Measurements from ENCODE around the gene LTF. TPM values are rescaled to one million over a fixed set of nuclear protein-coding genes. Genes with fewer than 3 reads are reported as not detected.
"Not testable (repeated sequence)": the region's sequence is repeated elsewhere in the genome, so short reads cannot be mapped to it uniquely, and the experiment has no call there.

LTF gene
- total RNA-seq, 2 donors from 2014 or later: 0.51 to 1.8 TPM

DNA sequence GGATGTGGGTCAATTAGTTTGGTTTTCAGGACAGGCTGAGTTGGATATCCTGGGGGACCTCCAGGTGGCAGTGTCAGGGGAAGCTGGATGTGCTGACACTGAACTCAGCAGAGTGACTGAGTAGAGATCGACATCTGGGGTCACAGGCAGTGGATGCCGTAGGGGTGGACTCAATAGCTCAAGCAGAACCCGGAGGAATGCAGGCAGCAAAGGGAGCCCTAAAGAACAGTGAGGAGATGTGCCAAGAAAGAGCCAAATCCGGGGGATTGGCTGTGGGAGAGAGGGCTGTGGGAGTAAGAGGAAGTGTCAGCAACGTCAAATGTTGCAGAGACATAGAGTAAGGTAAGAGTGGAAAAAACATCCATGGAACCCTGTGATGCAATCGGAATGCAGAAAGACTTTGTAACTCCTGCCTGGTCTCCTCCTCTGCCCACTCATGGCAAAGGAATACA lies 69.5 kb downstream of the LTF start:
- Histone ChIP-seq H3K4me1 (peaks cover 0 to 4% of the 10 kb centered on the region in 2 donors), H3K27ac (no peak overlapping the region)
- no peak for TF ChIP-seq CTCF (IDR thresholded peaks at IDR 0.05)

GRCh38 chr3:46393554-46394434 lies 70.9 kb downstream of the LTF start:
- H3K4me3 ChIP-seq: no peak overlapping the region
- no peaks in the 10 kb centered on the region for H3K36me3 ChIP-seq
- no peaks in the 10 kb centered on the region for H3K4me1 ChIP-seq

More for the DNA sequence above, 69.5 kb downstream of the LTF start:
- H3K27me3 ChIP-seq: no peaks in the 10 kb centered on the region
- H3K9me3 ChIP-seq: no peaks in the 10 kb centered on the region
- no peaks in the 10 kb centered on the region for H3K36me3 ChIP-seq
- no peak for DNase-seq (ENCODE audit: low spot score)
- H3K4me3 ChIP-seq: no peak overlapping the region

DNA sequence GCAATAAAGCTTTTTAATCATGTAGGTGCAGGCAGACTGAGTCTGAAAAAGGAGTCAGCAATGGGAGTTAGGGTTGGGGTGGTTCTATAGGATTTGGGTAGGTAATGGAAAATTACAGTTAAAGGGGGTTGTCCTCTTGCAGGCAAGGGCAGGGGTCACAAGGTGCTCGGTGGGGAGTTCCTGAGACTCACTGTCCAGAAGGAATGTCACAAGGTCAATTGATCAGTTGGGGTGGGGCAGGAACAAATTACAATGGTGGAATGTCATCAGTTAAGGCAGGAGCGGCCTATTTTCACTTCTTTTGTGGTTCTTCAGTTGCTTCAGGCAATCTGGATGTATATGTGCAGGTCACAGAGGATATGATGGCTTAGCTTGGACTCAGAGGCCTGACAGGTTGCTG lies 71.7 kb downstream of the LTF start:
- H3K27ac ChIP-seq: no peak overlapping the region
- H3K4me3 ChIP-seq: no peak overlapping the region
- H3K36me3 ChIP-seq: no peaks in the 10 kb centered on the region
- H3K9me3 ChIP-seq: no peaks in the 10 kb centered on the region
- no peak for TF ChIP-seq CTCF (IDR thresholded peaks at IDR 0.05)
- H3K27me3 ChIP-seq: no peaks in the 10 kb centered on the region
- H3K4me1 ChIP-seq: no peaks in the 10 kb centered on the region
- DNase-seq (ENCODE audit: low spot score): no peak

More at GRCh38 chr3:46393554-46394434, 70.9 kb downstream of the LTF start:
- DNase-seq (ENCODE audit: low spot score): no peak
- H3K27ac ChIP-seq: no peak overlapping the region
- H3K27me3 ChIP-seq: no peaks in the 10 kb centered on the region
- TF ChIP-seq CTCF (IDR thresholded peaks at IDR 0.05): no peak
- H3K9me3 ChIP-seq: no peaks in the 10 kb centered on the region

- H3K4me1 ChIP-seq; H3K9me3 ChIP-seq; H3K4me3 ChIP-seq; H3K36me3 ChIP-seq; H3K27ac ChIP-seq; DNase-seq (ENCODE audit: low spot score); H3K27me3 ChIP-seq: not testable (repeated sequence)
Measured at GRCh38 chr3:46391526-46391925, 73.2 kb downstream of the LTF start.

DNA sequence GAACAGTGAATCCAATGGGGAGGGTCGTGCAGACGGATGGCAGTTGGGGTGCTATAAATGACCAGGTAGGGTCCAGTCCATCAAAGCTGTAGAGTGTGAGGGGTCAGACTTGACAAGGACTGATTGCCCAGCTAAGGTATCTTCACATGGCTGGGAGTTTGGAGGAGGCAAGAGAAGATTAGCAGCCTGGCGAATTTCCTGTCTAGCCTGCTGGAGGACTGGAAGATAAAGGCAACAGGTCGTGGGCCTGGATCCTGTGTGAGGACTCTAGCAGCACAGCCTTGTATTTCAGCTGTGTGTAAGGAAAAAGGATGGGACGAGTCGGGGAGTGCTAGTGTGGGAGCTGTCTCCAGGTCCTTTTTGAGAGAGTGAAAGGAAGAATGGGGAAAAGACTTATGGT lies 75.4 kb downstream of the LTF start:
- H3K9me3 ChIP-seq: no peaks in the 10 kb centered on the region
- H3K27ac ChIP-seq: no peak overlapping the region
- no peak overlapping the region for H3K4me3 ChIP-seq
- H3K36me3 ChIP-seq: no peaks in the 10 kb centered on the region
- DNase-seq (ENCODE audit: low spot score): no peak
- TF ChIP-seq CTCF (IDR thresholded peaks at IDR 0.05): no peak
- H3K4me1 ChIP-seq: no peaks in the 10 kb centered on the region
- no peaks in the 10 kb centered on the region for H3K27me3 ChIP-seq

DNA sequence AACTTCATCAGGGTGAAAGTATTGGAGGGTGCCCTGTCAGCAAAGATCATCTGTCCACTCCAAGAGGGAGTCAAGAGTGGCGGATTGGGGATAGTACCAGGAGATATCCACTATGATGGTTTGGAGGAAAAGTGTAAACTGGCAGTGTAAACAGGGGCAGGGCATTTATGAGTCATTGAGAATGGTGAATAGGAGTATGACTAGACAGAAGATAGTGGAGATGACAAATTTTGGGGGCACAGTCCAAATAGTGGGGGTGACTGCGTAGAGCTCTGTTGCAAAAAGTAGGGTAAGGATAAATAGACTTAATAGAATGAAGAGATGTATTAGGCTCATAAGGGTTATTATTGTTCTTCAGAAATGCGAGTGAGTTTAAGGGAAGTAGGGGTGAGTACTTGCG lies 75.9 kb downstream of the LTF start:
- H3K36me3 ChIP-seq; H3K4me1 ChIP-seq; H3K4me3 ChIP-seq; H3K9me3 ChIP-seq; DNase-seq (ENCODE audit: low spot score); H3K27me3 ChIP-seq; H3K27ac ChIP-seq: not testable (repeated sequence)

DNA sequence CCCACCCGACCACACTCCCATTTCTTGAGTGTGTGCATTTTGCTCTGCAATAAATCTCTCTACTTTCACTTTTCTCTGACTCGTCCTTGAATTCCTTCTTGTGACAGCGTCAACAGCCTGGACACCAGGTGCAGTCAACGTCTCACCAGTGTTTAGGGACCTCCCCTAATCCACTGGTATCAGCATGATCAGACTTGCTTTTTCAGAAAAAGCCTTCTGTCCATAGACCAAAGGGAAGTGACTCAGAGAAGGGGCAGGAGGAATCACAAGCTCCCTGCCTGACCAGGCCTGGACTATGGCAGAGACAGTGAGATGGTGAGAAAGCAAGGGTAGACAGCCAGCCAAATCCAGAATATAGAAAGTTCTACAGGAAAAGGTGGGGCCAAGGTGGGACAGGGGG lies 78.5 kb downstream of the LTF start:
- H3K27ac ChIP-seq: no peak overlapping the region
- no peaks in the 10 kb centered on the region for H3K9me3 ChIP-seq
- H3K4me1 ChIP-seq: no peaks in the 10 kb centered on the region
- H3K36me3 ChIP-seq: no peaks in the 10 kb centered on the region
- no peak for TF ChIP-seq CTCF (IDR thresholded peaks at IDR 0.05)
- no peak overlapping the region for H3K4me3 ChIP-seq
- no peak for DNase-seq (ENCODE audit: low spot score)
- H3K27me3 ChIP-seq: no peaks in the 10 kb centered on the region

All from right atrium auricular region (tissue), 2 donors.